IMR-90 (cell line): Measurements from ENCODE around the gene GRB10. TPM values are rescaled to one million over a fixed set of nuclear protein-coding genes. Genes with fewer than 3 reads are reported as not detected.

Experiments used
- ATAC-seq: fragments of 200-7000 bp; cut with Tn5 transposase; 2 replicates; pipeline ENCODE4 v1.9.1; 2020; ENCODE audit warnings: low read depth, mild to moderate bottlenecking, moderate library complexity
- BruUV-seq: library from RNA; stranded (reverse); fragments of 400-500 nt; replicated peaks from 2 replicates; lab custom pipeline; 2021; lab: Mats Ljungman, UMichigan
- CTCF ChIA-PET: fragments of 300-600 bp; formaldehyde crosslinking; extraction: SDS; loops from one replicate; lab custom pipeline; 2021; ENCODE audit warnings: antibody characterized with exemption; lab: Yijun Ruan, JAX
- POLR2A ChIA-PET: fragments of 300-600 bp; sonication (Branson Sonifier 250); formaldehyde crosslinking; loops from one replicate; lab custom pipeline; 2022; ENCODE audit warnings: antibody characterized with exemption; ENCODE audit not compliant: unreplicated experiment; lab: Charles Lee
- DNase-seq: peaks from one replicate; pipeline ENCODE4 v3.0.0; 2013
- H2AFZ ChIP-seq: replicated peaks from 2 replicates; pipeline ENCODE3; 2013; ENCODE audit warnings: low read length, mild to moderate bottlenecking; ENCODE audit not compliant: poor library complexity
- H2AK5ac ChIP-seq: 2 replicates; pipeline ENCODE4 v1.6.1; 2013; ENCODE audit warnings: low read depth, low read length, inconsistent platforms
- H2AK9ac ChIP-seq: replicated peaks from 2 replicates; pipeline ENCODE3; 2013; ENCODE audit warnings: mild to moderate bottlenecking, low read depth, low read length, moderate library complexity; ENCODE audit not compliant: poor library complexity
- H2BK120ac ChIP-seq: 2 replicates; pipeline ENCODE4 v1.6.1; 2013; ENCODE audit warnings: low read depth, low read length, inconsistent platforms
- H2BK15ac ChIP-seq: 3 replicates; pipeline ENCODE4 v1.6.1; 2013; ENCODE audit warnings: low read depth, low read length, inconsistent platforms
- H2BK20ac ChIP-seq: 2 replicates; pipeline ENCODE4 v1.6.1; 2013; ENCODE audit warnings: low read depth, mild to moderate bottlenecking, inconsistent platforms, low read length, moderate library complexity
- H2BK5ac ChIP-seq: 2 replicates; pipeline ENCODE4 v1.6.1; 2013; ENCODE audit warnings: mild to moderate bottlenecking, low read depth, low read length, inconsistent platforms; ENCODE audit not compliant: poor library complexity, severe bottlenecking
- H3K14ac ChIP-seq: replicated peaks from 2 replicates; pipeline ENCODE4 v1.6.1; 2013; ENCODE audit warnings: low read depth, low read length, inconsistent platforms
- H3K18ac ChIP-seq: 2 replicates; pipeline ENCODE4 v1.6.1; 2013; ENCODE audit warnings: low read depth, low read length, control low read depth
- H3K23ac ChIP-seq: 2 replicates; pipeline ENCODE4 v1.6.1; 2013; ENCODE audit warnings: low read depth, low read length, inconsistent platforms
- H3K27ac ChIP-seq: 2 replicates; pipeline ENCODE4 v1.5.1; 2013; ENCODE audit warnings: mild to moderate bottlenecking, control low read depth, low read length; ENCODE audit not compliant: insufficient read depth
- H3K27me3 ChIP-seq: 2 replicates; pipeline ENCODE4 v1.6.1; 2013; ENCODE audit warnings: low read length; ENCODE audit not compliant: control insufficient read depth, insufficient read depth
- H3K36me3 ChIP-seq: 2 replicates; pipeline ENCODE4 v1.6.1; 2013; ENCODE audit warnings: low read length, mixed read lengths; ENCODE audit not compliant: control insufficient read depth, insufficient read depth
- H3K4ac ChIP-seq: 2 replicates; pipeline ENCODE4 v1.6.1; 2013; ENCODE audit warnings: low read depth, low read length, inconsistent platforms
- H3K4me1 ChIP-seq: 2 replicates; pipeline ENCODE4 v1.6.1; 2013; ENCODE audit warnings: low read length, mixed read lengths; ENCODE audit not compliant: control insufficient read depth, insufficient read depth
- H3K4me2 ChIP-seq: 2 replicates; pipeline ENCODE4 v1.6.1; 2013; ENCODE audit warnings: low read depth, mild to moderate bottlenecking, control low read depth, low read length, moderate library complexity
- H3K4me3 ChIP-seq: 2 replicates; pipeline ENCODE4 v1.5.1; 2013; ENCODE audit warnings: low read depth, mild to moderate bottlenecking, control low read depth, low read length, moderate library complexity; ENCODE audit not compliant: insufficient read depth
- H3K56ac ChIP-seq: 2 replicates; pipeline ENCODE4 v1.6.1; 2013; ENCODE audit warnings: low read length, inconsistent platforms; ENCODE audit not compliant: insufficient read depth; ENCODE audit errors: extremely low read depth
- H3K79me1 ChIP-seq, 2 experiments: 2 replicates each; pipeline ENCODE4 v1.6.1; 2013; ENCODE audit warnings: low read length in 2 of 2, inconsistent platforms in 1 of 2, low read depth in 1 of 2
- H3K9ac ChIP-seq: 2 replicates; pipeline ENCODE4 v1.6.1; 2013; ENCODE audit warnings: low read depth, low read length, control low read depth
- H3K9me1 ChIP-seq: 2 replicates; pipeline ENCODE4 v1.6.1; 2013; ENCODE audit warnings: low read length, inconsistent platforms; ENCODE audit not compliant: insufficient read depth
- H3K9me3 ChIP-seq: 2 replicates; pipeline ENCODE4 v1.6.1; 2013; ENCODE audit warnings: low read length; ENCODE audit not compliant: control insufficient read depth, insufficient read depth
- H4K20me1 ChIP-seq: 2 replicates; pipeline ENCODE4 v1.6.1; 2013; ENCODE audit warnings: low read length, inconsistent platforms; ENCODE audit not compliant: insufficient read depth
- H4K5ac ChIP-seq: 2 replicates; pipeline ENCODE4 v1.6.1; 2013; ENCODE audit warnings: mild to moderate bottlenecking, low read depth, low read length, control low read depth
- H4K8ac ChIP-seq, 2 experiments: 2 replicates each; pipeline ENCODE4 v1.6.1; 2013; ENCODE audit warnings: low read depth in 2 of 2, low read length in 2 of 2, control low read depth in 1 of 2, inconsistent platforms in 1 of 2
- H4K91ac ChIP-seq: 2 replicates; pipeline ENCODE4 v1.6.1; 2013; ENCODE audit warnings: low read depth, low read length, inconsistent platforms; ENCODE audit not compliant: insufficient read depth
- MXI1 ChIP-seq: IDR thresholded peaks from 2 replicates; pipeline ENCODE4 v1.6.1; 2012; ENCODE audit warnings: low read depth, mild to moderate bottlenecking, low read length, moderate library complexity, borderline replicate concordance
- NFE2L2 ChIP-seq: fragments of 150-350 bp; IDR thresholded peaks from 2 replicates; pipeline ENCODE4 v1.6.1; 2016; ENCODE audit warnings: low read depth, mild to moderate bottlenecking, low read length
- WGBS, 2 experiments: methylation state at CpG; one replicate each; pipeline versions ENCODE4 v1.1.5 to v1.1.7; 2013; ENCODE audit warnings: missing lambda C conversion rate in 2 of 2; ENCODE audit not compliant: insufficient read length in 1 of 2; ENCODE audit errors: extremely low coverage in 2 of 2; 5-methylcytosine and 5-hydroxymethylcytosine counted together
- dilution Hi-C: fragments of 300-500 bp; cut with HindIII; formaldehyde crosslinking; loops from one replicate; pipeline ENCODE4 v1.14.3; 2018; ENCODE audit warnings: low sequenced_read_pairs; ENCODE audit not compliant: unreplicated experiment
- in situ Hi-C: fragments of 300-500 bp; cut with MboI; formaldehyde crosslinking; loops from 3 replicates; pipeline ENCODE4 v1.14.3; 2019; ENCODE audit warnings: low sequenced_read_pairs, inconsistent platforms, mixed read lengths
- intact Hi-C: fragments of 100-400 bp; cut with micrococcal nuclease; formaldehyde crosslinking; loops from 2 replicates; pipeline ENCODE4 v1.10.0; 2022
- polyA plus RNA-seq, 3 experiments: library from polyadenylated mRNA; depleted of rRNA; stranded (reverse); fragments of >200 nt; gene quantifications; 2 replicates each; pipeline ENCODE4 v1.2.3, GENCODE V29; 2012; ENCODE audit warnings: low replicate concordance in 1 of 3
- total RNA-seq: library from RNA; depleted of rRNA; stranded (reverse); fragments of >200 nt; gene quantifications from 2 replicates; pipeline ENCODE4 v1.2.3, GENCODE V29; 2012

Gene GRB10
- total and polyA plus RNA-seq, 2 of the 4 experiments (the other 2 are of a cell fraction): 6.3 to 15.1 TPM

DNA sequence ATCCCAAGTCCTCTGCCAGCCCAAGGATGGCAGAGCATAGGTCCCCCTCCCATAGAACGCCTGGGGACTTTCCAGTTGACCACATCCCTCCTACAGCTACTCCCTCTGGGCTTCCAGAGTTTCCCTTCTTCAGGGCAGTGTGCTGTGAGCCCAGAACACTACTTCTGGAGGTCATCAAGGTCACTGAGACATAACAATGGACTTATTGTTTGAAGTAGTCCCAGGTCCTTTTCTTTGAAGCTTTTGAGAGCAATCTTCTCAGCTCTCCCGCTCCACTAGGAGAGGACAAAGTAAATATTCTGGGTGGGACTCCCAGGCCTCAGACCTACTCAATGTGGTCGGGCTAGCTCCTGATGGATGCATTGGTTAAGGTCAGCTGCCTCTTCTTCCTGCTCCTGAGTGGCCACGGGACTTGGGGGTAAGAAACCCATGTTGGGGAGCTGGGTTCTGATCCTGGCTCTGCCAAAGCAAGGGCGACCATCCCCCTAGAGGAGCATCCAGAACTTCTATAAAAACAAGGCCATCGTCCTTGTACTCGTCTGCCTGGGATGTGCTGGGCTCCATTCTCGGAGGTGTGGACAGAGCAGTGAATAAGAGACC is 134.0 kb downstream of the GRB10 start:
- Histone ChIP-seq H3K4me3 (no peak overlapping the region), H3K27me3 (no peaks in the 10 kb centered on the region), H3K4me2 (no peak overlapping the region), H3K9ac (no peak overlapping the region), H3K56ac (no peak overlapping the region), H3K9me3 (no peaks in the 10 kb centered on the region), H3K23ac (no peak overlapping the region), H4K5ac (no peak overlapping the region), H2BK15ac (no peak overlapping the region), H3K4ac (no peak overlapping the region), H2AK5ac (no peak overlapping the region), H2AK9ac (no peak overlapping the region), H4K91ac (no peak overlapping the region), H2AFZ (no peak overlapping the region), H4K8ac (no peak overlapping the region), H3K14ac (no peak overlapping the region), H3K79me1 (peaks cover 4 to 6% of the 10 kb centered on the region in 2 experiments; a peak in 2 of 4 replicates), H3K27ac (no peak overlapping the region), H3K18ac (no peak overlapping the region), H3K9me1 (no peaks in the 10 kb centered on the region; the same call in 1 of the 2 replicates), H2BK5ac (no peak overlapping the region), H3K36me3 (no peaks in the 10 kb centered on the region; the same call in 1 of the 2 replicates), H2BK120ac (no peak overlapping the region), H2BK20ac (no peak overlapping the region), H4K20me1 (no peaks in the 10 kb centered on the region), H3K4me1 (no peaks in the 10 kb centered on the region)
- in situ Hi-C loops: no loop called here
- CTCF ChIA-PET: no interaction called here
- intact Hi-C loops: no loop called here
- WGBS, 2 experiments: 93% methylated on average over 3 of the region's 8 CpGs; no CpG with 5 or more reads in 1 of the 2 experiments
- TF ChIP-seq NFE2L2: no peak
- TF ChIP-seq MXI1: no peak
- dilution Hi-C loops: no loop called here
- POLR2A ChIA-PET: no interaction called here
- DNase-seq: no peak
- no peak for ATAC-seq
- no TSS peak for BruUV-seq
